H9 (cell line): ENCODE data around the gene IL36G. TPM values are rescaled to one million over a fixed set of nuclear protein-coding genes. Genes with fewer than 3 reads are reported as not detected.

Experiments
- DNase-seq: peaks from one replicate; pipeline ENCODE4 v3.0.0-alpha.2; 2017
- H2AFZ ChIP-seq: one replicate; pipeline ENCODE4 v1.6.1; 2013; ENCODE audit warnings: mild to moderate bottlenecking, low read length, control low read depth, moderate library complexity
- H2AK5ac ChIP-seq: 2 replicates; pipeline ENCODE4 v1.6.1; 2013; ENCODE audit warnings: low read length, control low read depth, mixed read lengths; ENCODE audit not compliant: insufficient read length
- H2BK120ac ChIP-seq: one replicate; pipeline ENCODE4 v1.6.1; 2013; ENCODE audit warnings: low read depth, mild to moderate bottlenecking, low read length, control low read depth, inconsistent platforms; ENCODE audit not compliant: poor library complexity, severe bottlenecking
- H2BK12ac ChIP-seq: 2 replicates; pipeline ENCODE4 v1.6.1; 2013; ENCODE audit warnings: low read length, control low read depth, mixed read lengths, low read depth; ENCODE audit not compliant: insufficient read length
- H2BK15ac ChIP-seq: 2 replicates; pipeline ENCODE4 v1.6.1; 2013; ENCODE audit warnings: low read depth, low read length, control low read depth
- H2BK20ac ChIP-seq: one replicate; pipeline ENCODE4 v1.6.1; 2013; ENCODE audit warnings: low read depth, mild to moderate bottlenecking, low read length, control low read depth, inconsistent platforms; ENCODE audit not compliant: poor library complexity, severe bottlenecking
- H2BK5ac ChIP-seq: 2 replicates; pipeline ENCODE4 v1.6.1; 2013; ENCODE audit warnings: low read length, control low read depth, mixed read lengths; ENCODE audit not compliant: insufficient read length
- H3K14ac ChIP-seq: 2 replicates; pipeline ENCODE4 v1.6.1; 2013; ENCODE audit warnings: low read length, control low read depth; ENCODE audit not compliant: insufficient read depth
- H3K18ac ChIP-seq: 2 replicates; pipeline ENCODE4 v1.6.1; 2013; ENCODE audit warnings: low read depth, mild to moderate bottlenecking, mixed read lengths, low read length, control low read depth; ENCODE audit not compliant: insufficient read length
- H3K23ac ChIP-seq: 2 replicates; pipeline ENCODE4 v1.6.1; 2013; ENCODE audit warnings: low read length, control low read depth, mixed read lengths, low read depth; ENCODE audit not compliant: insufficient read length
- H3K23me2 ChIP-seq: 2 replicates; pipeline ENCODE4 v1.6.1; 2013; ENCODE audit warnings: low read depth, mild to moderate bottlenecking, mixed read lengths, low read length, control low read depth; ENCODE audit not compliant: insufficient read length, poor library complexity, severe bottlenecking
- H3K27ac ChIP-seq: 2 replicates; pipeline ENCODE4 v1.5.1; 2013; ENCODE audit warnings: low read length, control low read depth, mixed read lengths, low read depth; ENCODE audit not compliant: insufficient read length
- H3K27me3 ChIP-seq: 2 replicates; pipeline ENCODE4 v1.6.1; 2013; ENCODE audit warnings: low read length, control low read depth, inconsistent platforms; ENCODE audit not compliant: insufficient read depth
- H3K4ac ChIP-seq: 2 replicates; pipeline ENCODE4 v1.6.1; 2013; ENCODE audit warnings: low read depth, mild to moderate bottlenecking, control low read depth, inconsistent platforms, low read length, moderate library complexity
- H3K4me1 ChIP-seq: 2 replicates; pipeline ENCODE4 v1.6.1; 2013; ENCODE audit warnings: low read length, control low read depth, inconsistent platforms; ENCODE audit not compliant: insufficient read depth
- H3K4me2 ChIP-seq: 2 replicates; pipeline ENCODE4 v1.6.1; 2013; ENCODE audit warnings: low read length, control low read depth, mixed read lengths; ENCODE audit not compliant: insufficient read length, insufficient read depth
- H3K56ac ChIP-seq: 2 replicates; pipeline ENCODE4 v1.6.1; 2013; ENCODE audit warnings: low read depth, mild to moderate bottlenecking, mixed read lengths, low read length, control low read depth; ENCODE audit not compliant: insufficient read length
- H3K79me1 ChIP-seq: 2 replicates; pipeline ENCODE4 v1.6.1; 2013; ENCODE audit warnings: low read depth, mild to moderate bottlenecking, moderate library complexity, low read length, control low read depth, inconsistent platforms; ENCODE audit not compliant: insufficient read depth, poor library complexity, severe bottlenecking
- H3K79me2 ChIP-seq: 2 replicates; pipeline ENCODE4 v1.6.1; 2013; ENCODE audit warnings: low read length, control low read depth, inconsistent platforms; ENCODE audit not compliant: insufficient read depth
- H3K9ac ChIP-seq: 2 replicates; pipeline ENCODE4 v1.6.1; 2013; ENCODE audit warnings: low read length, control low read depth, mixed read lengths; ENCODE audit not compliant: insufficient read length; ENCODE audit errors: extremely low read depth
- H3K9me3 ChIP-seq: one replicate; pipeline ENCODE4 v1.6.1; 2013; ENCODE audit warnings: low read depth, low read length, inconsistent platforms; ENCODE audit not compliant: control insufficient read depth
- H3T11ph ChIP-seq: one replicate; pipeline ENCODE4 v1.6.1; 2013; ENCODE audit warnings: mild to moderate bottlenecking, low read length, control low read depth, inconsistent platforms
- H4K20me1 ChIP-seq: one replicate; pipeline ENCODE4 v1.6.1; 2013; ENCODE audit not compliant: control insufficient read depth, insufficient read length, insufficient read depth
- H4K5ac ChIP-seq: 2 replicates; pipeline ENCODE4 v1.6.1; 2013; ENCODE audit warnings: low read depth, mild to moderate bottlenecking, mixed read lengths, low read length, control low read depth; ENCODE audit not compliant: insufficient read length
- H4K8ac ChIP-seq: replicated peaks from 2 replicates; pipeline ENCODE4 v1.6.1; 2013; ENCODE audit warnings: low read length, control low read depth, mixed read lengths, low read depth; ENCODE audit not compliant: insufficient read length
- H4K91ac ChIP-seq: 2 replicates; pipeline ENCODE4 v1.6.1; 2013; ENCODE audit warnings: low read depth, mild to moderate bottlenecking, moderate library complexity, mixed read lengths, low read length, control low read depth; ENCODE audit not compliant: insufficient read length
- H3K27ac Mint-ChIP-seq, 3 experiments: 2 replicates in 2 of 3; 3 replicates in 1 of 3; pipeline ENCODE4 v1.8.0; 2020 to 2021; ENCODE audit warnings: mixed read lengths in 3 of 3, mild to moderate bottlenecking in 1 of 3, moderate library complexity in 1 of 3
- H3K27me3 Mint-ChIP-seq: 2 replicates; pipeline ENCODE4 v1.8.0; 2021; ENCODE audit warnings: low read depth, mild to moderate bottlenecking, moderate library complexity, mixed read lengths
- H3K36me3 Mint-ChIP-seq, 3 experiments: 2 replicates in 2 of 3; 3 replicates in 1 of 3; pipeline ENCODE4 v1.8.0; 2020 to 2021; ENCODE audit warnings: low read depth in 3 of 3, mixed read lengths in 3 of 3; ENCODE audit not compliant: insufficient read depth in 1 of 3
- H3K4me1 Mint-ChIP-seq, 2 experiments: 2 replicates each; pipeline ENCODE4 v1.8.0; 2020; ENCODE audit warnings: mixed read lengths in 2 of 2
- H3K4me3 Mint-ChIP-seq, 2 experiments: 2 replicates in 1 of 2; 3 replicates in 1 of 2; pipeline ENCODE4 v1.8.0; 2020 to 2021; ENCODE audit warnings: mild to moderate bottlenecking in 2 of 2, mixed read lengths in 2 of 2, moderate library complexity in 1 of 2
- H3K9me3 Mint-ChIP-seq, 2 experiments: 2 replicates in 1 of 2; 3 replicates in 1 of 2; pipeline ENCODE4 v1.8.0; 2020; ENCODE audit warnings: mild to moderate bottlenecking in 2 of 2, mixed read lengths in 2 of 2, moderate library complexity in 1 of 2
- CTCF ChIP-seq: fragments of 200-600 bp; sonication (generic); conservative IDR thresholded peaks from 3 replicates; pipeline ENCODE4 v1.8.0; 2021; ENCODE audit warnings: antibody characterized with exemption, mild to moderate bottlenecking
- WGBS: extraction: QIAGEN DNeasy Blood & Tissue Kit; methylation state at CpG from one replicate; pipeline ENCODE4 v1.1.7; 2013; ENCODE audit warnings: missing lambda C conversion rate, low lambda C conversion rate, mixed read lengths; ENCODE audit not compliant: insufficient read length; ENCODE audit errors: extremely low coverage; 5-methylcytosine and 5-hydroxymethylcytosine counted together
- total RNA-seq: library from RNA; stranded (reverse); gene quantifications from 2 replicates; pipeline ENCODE4 v1.2.1, GENCODE V29; 2021

Gene IL36G
- total RNA-seq, 1 experiment from 2014 or later, result not detected

- H3K4me1 ChIP-seq, result no peaks in the 10 kb centered on the region
- no peak for TF ChIP-seq CTCF
- H2BK12ac ChIP-seq, result no peak overlapping the region
- H3K14ac ChIP-seq, result no peak overlapping the region
- no peak overlapping the region for H3K56ac ChIP-seq
- no peak overlapping the region for H2AFZ ChIP-seq
- no peak for DNase-seq
- no peak overlapping the region for H3K23ac ChIP-seq
- H3K4me1 Mint-ChIP-seq, result no peaks in the 10 kb centered on the region
- no peak overlapping the region for H2BK120ac ChIP-seq
- H4K5ac ChIP-seq, result no peak overlapping the region
- no peak overlapping the region for H3K4me3 Mint-ChIP-seq
- no peak overlapping the region for H2BK5ac ChIP-seq
- H3K27me3 Mint-ChIP-seq, result peaks cover 29% of the 10 kb centered on the region
- H3K36me3 Mint-ChIP-seq, result no peaks in the 10 kb centered on the region
- no CpG with 5 or more reads among the region's 1 CpG for whole genome bisulfite sequencing
- H2BK20ac ChIP-seq, result no peak overlapping the region
- no peaks in the 10 kb centered on the region for H4K20me1 ChIP-seq
- H3T11ph ChIP-seq, result no peak overlapping the region
- no peak overlapping the region for H3K27ac ChIP-seq
- no peak overlapping the region for H3K9ac ChIP-seq
- H3K27ac Mint-ChIP-seq, result no peak overlapping the region
- no peaks in the 10 kb centered on the region for H3K79me1 ChIP-seq
- no peaks in the 10 kb centered on the region for H3K27me3 ChIP-seq
- no peak overlapping the region for H2AK5ac ChIP-seq
- H2BK15ac ChIP-seq, result no peak overlapping the region
- H3K79me2 ChIP-seq, result no peaks in the 10 kb centered on the region
- no peak overlapping the region for H4K8ac ChIP-seq
- no peak overlapping the region for H3K4me2 ChIP-seq
- H3K23me2 ChIP-seq, result no peaks in the 10 kb centered on the region
- no peaks in the 10 kb centered on the region for H3K9me3 ChIP-seq
- H4K91ac ChIP-seq, result no peak overlapping the region
- H3K9me3 Mint-ChIP-seq, result peaks cover 4 to 60% of the 10 kb centered on the region in 2 experiments
- H3K18ac ChIP-seq, result no peak overlapping the region
- H3K4ac ChIP-seq, result no peak overlapping the region
Measured at GRCh38 chr2:113007250-113007649, 29.4 kb downstream of the IL36G start.
